ENCODE results near the gene C4BPB. TPM values are rescaled to one million over a fixed set of nuclear protein-coding genes. Genes with fewer than 3 reads are reported as not detected.

C4BPB gene
- total and polyA plus RNA-seq, 2 experiments from 2014 or later, result 13.5 to 16.8 TPM

- Histone ChIP-seq H2AFZ (no peak overlapping the region), H3K36me3 (replicated peaks; ENCODE audit: insufficient read depth, low read depth) (no peaks in the 10 kb centered on the region), H3K27ac (peak overlapping the region; percentile 44), H3K9me2 (replicated peaks; ENCODE audit: insufficient read depth) (no peaks in the 10 kb centered on the region), H4K20me1 (ENCODE audit: insufficient read depth, poor library complexity, severe bottlenecking) (no peaks in the 10 kb centered on the region), H3K9me3 (ENCODE audit: low read depth) (no peaks in the 10 kb centered on the region), H3K4me2 (no peak overlapping the region), H3K79me2 (no peaks in the 10 kb centered on the region), H3K27me3 (no peaks in the 10 kb centered on the region), H3K4me3 (no peak overlapping the region), H3K4me1 (ENCODE audit: insufficient read depth) (peaks cover 36% of the 10 kb centered on the region)
- peak; percentile 62 for TF ChIP-seq CTCF (IDR thresholded peaks at IDR 0.05; ENCODE audit: poor library complexity)
- no peak for TF ChIP-seq EZH2phosphoT487 (IDR thresholded peaks at IDR 0.05; ENCODE audit: low read depth, severe bottlenecking, unreplicated experiment)
- no peak for TF ChIP-seq EZH2 (IDR thresholded peaks at IDR 0.05; ENCODE audit: borderline replicate concordance)
- peak; percentile 80 for DNase-seq (ENCODE audit: low spot score)
- WGBS (ENCODE audit: low lambda C conversion rate, missing lambda C conversion rate), result 25% methylated on average over 8 of the region's 8 CpGs
These were observed 3.9 kb upstream of the C4BPB start for GRCh38 chr1:207084701-207085180.

- Histone ChIP-seq H3K27me3 (no peaks in the 10 kb centered on the region), H3K4me1 (ENCODE audit: insufficient read depth) (peaks cover 38% of the 10 kb centered on the region), H3K9me2 (replicated peaks; ENCODE audit: insufficient read depth) (no peaks in the 10 kb centered on the region), H3K4me2 (no peak overlapping the region), H3K27ac (no peak overlapping the region), H3K9me3 (ENCODE audit: low read depth) (no peaks in the 10 kb centered on the region), H3K79me2 (no peaks in the 10 kb centered on the region), H3K4me3 (no peak overlapping the region), H4K20me1 (ENCODE audit: insufficient read depth, poor library complexity, severe bottlenecking) (no peaks in the 10 kb centered on the region), H3K36me3 (replicated peaks; ENCODE audit: insufficient read depth, low read depth) (no peaks in the 10 kb centered on the region), H2AFZ (no peak overlapping the region)
- WGBS (ENCODE audit: low lambda C conversion rate, missing lambda C conversion rate), result 87% methylated on average over 3 of the region's 3 CpGs
- TF ChIP-seq EZH2 (IDR thresholded peaks at IDR 0.05; ENCODE audit: borderline replicate concordance) (no peak), EZH2phosphoT487 (IDR thresholded peaks at IDR 0.05; ENCODE audit: low read depth, severe bottlenecking, unreplicated experiment) (no peak), CTCF (IDR thresholded peaks at IDR 0.05; ENCODE audit: poor library complexity) (no peak)
- no peak for DNase-seq (ENCODE audit: low spot score)
These were observed 2.8 kb upstream of the C4BPB start for GRCh38 chr1:207085887-207086286.

GRCh38 chr1:207088161-207088560, 499 bp upstream of the C4BPB start:
- DNase-seq (ENCODE audit: low spot score), result no peak
- Histone ChIP-seq H4K20me1 (ENCODE audit: insufficient read depth, poor library complexity, severe bottlenecking) (no peaks in the 10 kb centered on the region), H3K4me3 (no peak overlapping the region), H3K79me2 (no peaks in the 10 kb centered on the region), H3K27me3 (no peaks in the 10 kb centered on the region), H3K4me1 (ENCODE audit: insufficient read depth) (peaks cover 38% of the 10 kb centered on the region), H3K36me3 (replicated peaks; ENCODE audit: insufficient read depth, low read depth) (no peaks in the 10 kb centered on the region), H2AFZ (no peak overlapping the region), H3K9me3 (ENCODE audit: low read depth) (no peaks in the 10 kb centered on the region), H3K4me2 (peak overlapping the region; percentile 21), H3K9me2 (replicated peaks; ENCODE audit: insufficient read depth) (no peaks in the 10 kb centered on the region), H3K27ac (peak overlapping the region; percentile 86)
- 17% methylated on average over 2 of the region's 2 CpGs for WGBS (ENCODE audit: low lambda C conversion rate, missing lambda C conversion rate)
- TF ChIP-seq EZH2 (IDR thresholded peaks at IDR 0.05; ENCODE audit: borderline replicate concordance) (no peak), EZH2phosphoT487 (IDR thresholded peaks at IDR 0.05; ENCODE audit: low read depth, severe bottlenecking, unreplicated experiment) (no peak), CTCF (IDR thresholded peaks at IDR 0.05; ENCODE audit: poor library complexity) (no peak)
